HG03039 (cell line): ENCODE measurements around the gene SLC39A7.
A peak's percentile ranks its signal among the peaks of the same experiment; 100 is the strongest.

Experiments used
- ATAC-seq: cut with Tn5 transposase; IDR thresholded peaks from one replicate; pipeline ENCODE4 v1.9.1; 2021; ENCODE audit warnings: mild to moderate bottlenecking, moderate library complexity; ENCODE audit not compliant: unreplicated experiment

SLC39A7 gene

DNA sequence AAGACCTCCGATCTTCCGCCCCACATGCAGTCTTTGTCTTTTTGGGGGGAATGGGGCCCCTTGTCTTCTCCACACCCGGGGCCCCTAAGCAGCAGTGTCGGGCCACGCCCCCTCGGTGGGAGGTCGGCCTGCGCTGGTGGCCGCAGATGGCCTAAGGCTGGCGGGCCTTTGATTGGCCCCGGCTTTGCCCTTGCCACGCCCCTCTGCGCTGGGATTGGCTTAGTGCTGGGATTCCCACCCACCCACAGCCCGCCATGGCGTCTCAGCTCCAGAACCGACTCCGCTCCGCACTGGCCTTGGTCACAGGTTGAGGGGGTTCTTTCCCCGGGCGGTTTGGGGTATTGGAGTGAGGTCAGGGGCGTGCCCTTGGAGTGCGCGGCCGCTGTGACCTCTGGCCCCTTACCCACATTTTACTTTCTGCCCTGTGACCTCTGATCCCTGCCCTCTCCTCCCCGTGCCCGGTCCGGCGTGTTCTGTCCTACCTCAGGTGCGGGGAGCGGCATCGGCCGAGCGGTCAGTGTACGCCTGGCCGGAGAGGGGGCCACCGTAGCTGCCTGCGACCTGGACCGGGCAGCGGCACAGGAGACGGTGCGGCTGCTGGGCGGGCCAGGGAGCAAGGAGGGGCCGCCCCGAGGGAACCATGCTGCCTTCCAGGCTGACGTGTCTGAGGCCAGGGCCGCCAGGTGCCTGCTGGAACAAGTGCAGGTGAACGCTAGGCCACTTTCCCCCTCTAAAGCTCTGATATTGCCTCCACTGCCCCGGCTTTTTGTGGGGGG is 3.9 kb downstream of the SLC39A7 start, which contains the start of gene HSD17B8:
Gene HSD17B8 (plus strand): TSS at position 241 of the 776 bp plus-strand sequence. CDS start 14 bp downstream, at position 255.
- peak; percentile 31 for ATAC-seq

DNA sequence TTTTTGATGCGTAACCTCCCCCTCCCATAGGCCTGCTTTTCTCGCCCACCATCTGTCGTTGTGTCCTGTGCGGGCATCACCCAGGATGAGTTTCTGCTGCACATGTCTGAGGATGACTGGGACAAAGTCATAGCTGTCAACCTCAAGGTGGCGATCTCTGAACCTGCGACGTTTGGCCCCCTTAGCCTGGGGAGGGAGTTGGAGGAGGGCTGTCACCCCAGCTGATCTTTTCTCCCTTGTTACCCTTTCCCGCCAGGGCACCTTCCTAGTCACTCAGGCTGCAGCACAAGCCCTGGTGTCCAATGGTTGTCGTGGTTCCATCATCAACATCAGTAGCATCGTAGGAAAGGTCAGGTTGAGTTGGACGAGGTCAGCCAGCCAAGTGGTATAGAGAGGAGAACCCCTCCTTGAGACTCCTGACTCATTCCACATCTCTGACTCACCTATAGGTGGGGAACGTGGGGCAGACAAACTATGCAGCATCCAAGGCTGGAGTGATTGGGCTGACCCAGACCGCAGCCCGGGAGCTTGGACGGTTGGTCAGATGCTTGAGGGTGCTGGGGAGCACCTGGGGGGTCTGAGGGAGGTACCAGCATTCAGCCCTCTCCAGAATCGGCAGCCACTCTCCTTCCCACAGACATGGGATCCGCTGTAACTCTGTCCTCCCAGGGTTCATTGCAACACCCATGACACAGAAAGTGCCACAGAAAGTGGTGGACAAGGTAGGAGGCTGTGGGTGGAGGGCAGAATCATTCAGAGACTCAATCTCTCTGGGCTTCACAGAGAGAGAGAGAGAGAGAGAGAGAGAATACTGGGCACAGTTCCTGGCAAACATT is 4.7 kb downstream of the SLC39A7 start:
- ATAC-seq: no peak

DNA sequence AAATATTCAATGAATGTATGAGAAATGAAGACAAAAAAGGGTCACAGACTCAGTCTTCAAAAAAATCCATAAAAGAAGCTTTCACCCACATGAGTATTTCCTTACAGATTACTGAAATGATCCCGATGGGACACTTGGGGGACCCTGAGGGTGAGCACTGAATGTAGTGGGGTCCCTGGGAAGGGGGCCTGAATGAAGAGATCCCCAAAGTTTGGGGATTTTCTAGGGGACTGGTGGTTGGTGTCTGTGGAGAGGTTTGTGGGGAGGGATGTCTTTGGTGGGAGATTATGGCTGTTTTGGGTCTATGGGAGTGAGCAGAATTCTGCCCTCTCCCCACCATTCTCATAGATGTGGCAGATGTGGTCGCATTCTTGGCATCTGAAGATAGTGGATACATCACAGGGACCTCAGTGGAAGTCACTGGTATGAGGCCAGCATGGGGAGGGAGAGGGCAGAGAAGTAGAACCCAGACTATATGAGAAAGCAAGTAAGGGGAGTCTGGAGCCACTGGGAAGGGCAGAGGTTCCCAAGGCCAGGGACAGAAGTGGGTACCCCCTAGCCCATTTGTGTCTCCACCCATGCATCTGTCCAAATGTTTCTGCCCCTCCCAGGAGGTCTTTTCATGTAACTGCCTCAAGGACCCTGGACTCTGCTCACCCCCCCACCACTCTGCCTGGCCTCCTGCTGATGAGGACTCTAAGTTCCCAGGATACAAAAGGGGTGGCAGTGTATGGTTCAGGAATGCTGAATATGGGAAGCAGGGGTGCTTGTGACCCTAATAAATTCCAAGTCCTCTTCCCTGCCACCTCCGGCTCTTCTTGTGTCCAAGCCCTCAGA is 5.6 kb downstream of the SLC39A7 start:
- ATAC-seq: no peak

DNA sequence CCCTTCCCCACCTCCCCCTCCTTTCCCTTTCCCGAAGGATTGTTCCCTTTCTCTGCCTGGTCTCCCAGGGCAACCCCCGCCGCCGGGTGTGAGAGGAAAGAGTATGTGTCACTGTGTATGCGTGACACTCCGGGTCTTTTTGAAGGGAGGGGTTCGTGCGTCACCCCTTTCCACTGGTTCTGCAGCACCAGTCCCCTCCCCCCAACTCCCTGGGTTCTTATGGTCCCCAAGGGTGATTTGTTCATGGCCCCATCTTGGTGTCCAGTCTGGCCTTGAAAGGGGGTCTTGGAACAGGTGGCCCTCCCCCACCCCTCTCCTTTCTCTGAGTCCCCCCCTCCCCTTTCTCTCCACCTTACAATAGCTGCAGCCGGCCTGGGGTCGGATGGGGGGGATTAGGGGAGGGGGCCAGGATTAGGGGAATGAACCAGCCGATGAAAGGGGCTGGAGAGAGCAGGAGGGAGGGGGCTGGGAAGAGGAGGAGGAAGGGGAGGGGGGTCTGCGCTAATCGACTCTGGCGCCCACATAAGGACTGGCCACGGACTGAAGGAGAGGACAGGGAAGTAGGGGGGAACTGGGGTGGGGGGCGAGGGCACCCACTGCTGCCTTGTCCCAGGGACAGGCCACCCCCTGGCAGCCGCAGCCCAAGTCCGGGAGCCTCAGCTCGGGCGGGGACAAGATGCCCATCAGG is 6.3 kb downstream of the SLC39A7 start:
- ATAC-seq: no peak

DNA sequence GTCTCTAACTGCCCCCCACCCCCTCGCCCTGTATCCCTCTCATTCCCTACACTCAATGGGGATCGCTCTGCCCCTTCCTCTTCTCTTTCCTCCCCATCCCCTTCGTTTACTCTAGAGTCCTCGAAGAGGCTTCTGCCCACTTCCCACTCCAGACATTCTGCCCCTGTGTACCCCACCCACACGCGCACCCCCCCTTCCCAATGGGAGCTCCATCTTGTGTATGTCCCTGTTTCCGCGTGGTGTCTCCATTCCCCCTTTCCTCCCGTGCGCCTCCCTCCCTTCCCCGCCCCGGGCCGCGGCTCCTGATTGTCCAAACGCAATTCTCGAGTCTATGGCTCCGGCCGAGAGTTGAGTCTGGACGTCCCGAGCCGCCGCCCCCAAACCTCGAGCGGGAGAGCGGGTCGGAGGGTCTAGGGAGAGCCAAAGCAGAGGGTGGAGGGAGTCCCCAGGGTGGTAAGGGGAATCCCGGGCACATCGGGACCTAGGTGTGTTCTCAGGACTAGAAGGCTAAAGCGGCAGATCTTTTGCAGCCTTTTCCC is 7.0 kb downstream of the SLC39A7 start:
- ATAC-seq: no peak

DNA sequence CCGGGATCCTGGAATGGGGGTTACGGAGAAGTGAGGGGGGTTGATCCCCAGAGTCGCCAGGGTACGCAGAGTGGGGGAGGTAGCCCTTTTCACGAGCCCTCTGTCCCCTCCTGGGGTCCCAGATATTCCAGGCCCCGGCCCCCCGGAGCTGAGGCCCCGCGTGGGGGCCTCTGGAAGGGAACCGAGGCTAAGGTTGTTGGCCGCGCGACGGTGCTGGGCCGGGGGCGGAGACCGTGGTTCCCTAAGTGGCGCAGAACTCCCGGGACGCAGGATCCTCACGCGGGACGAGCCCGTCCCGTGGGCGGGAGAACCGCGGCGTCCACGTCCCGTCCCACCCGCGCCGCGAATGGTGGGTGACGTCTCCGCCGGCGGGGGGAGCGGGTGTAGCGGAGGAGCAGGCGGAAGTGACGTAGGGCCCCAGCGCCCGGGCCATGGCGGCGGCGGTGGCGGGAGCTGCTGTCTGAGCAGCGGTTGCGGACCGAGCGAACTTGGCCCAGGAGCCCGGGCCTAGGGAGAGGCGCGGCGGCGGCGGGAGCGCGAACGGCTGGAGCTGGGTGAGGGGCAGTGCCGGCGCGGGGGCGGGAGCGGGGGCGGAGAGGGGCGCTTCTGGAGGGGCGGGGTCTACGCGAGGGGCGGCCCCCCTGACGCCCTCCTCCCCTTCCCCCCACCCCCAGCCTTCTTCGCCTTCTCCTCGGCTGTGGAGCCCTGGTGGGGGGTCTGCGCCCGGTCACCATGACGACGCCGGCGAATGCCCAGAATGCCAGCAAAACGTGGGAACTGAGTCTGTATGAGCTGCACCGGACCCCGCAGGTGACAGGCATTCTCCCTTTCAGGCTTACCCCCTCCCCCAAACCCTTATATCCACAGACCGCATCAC is 7.7 kb downstream of the SLC39A7 start, which contains the start of gene RING1:
Gene RING1 (plus strand): TSS at position 410 of the 877 bp plus-strand sequence. CDS start 323 bp downstream, at position 733.
- no peak for ATAC-seq

DNA sequence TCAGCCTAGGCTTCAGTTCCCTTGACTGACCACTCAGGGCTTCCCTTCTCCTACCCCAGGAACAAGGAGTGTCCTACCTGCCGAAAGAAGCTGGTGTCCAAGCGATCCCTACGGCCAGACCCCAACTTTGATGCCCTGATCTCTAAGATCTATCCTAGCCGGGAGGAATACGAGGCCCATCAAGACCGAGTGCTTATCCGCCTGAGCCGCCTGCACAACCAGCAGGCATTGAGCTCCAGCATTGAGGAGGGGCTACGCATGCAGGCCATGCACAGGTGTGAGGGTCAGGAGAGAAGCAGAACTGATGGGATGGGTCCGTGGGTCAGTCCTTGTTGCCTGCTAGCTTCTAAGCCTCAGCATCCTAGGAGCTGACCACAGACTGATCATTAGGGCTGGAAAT is 9.2 kb downstream of the SLC39A7 start:
- no peak for ATAC-seq

DNA sequence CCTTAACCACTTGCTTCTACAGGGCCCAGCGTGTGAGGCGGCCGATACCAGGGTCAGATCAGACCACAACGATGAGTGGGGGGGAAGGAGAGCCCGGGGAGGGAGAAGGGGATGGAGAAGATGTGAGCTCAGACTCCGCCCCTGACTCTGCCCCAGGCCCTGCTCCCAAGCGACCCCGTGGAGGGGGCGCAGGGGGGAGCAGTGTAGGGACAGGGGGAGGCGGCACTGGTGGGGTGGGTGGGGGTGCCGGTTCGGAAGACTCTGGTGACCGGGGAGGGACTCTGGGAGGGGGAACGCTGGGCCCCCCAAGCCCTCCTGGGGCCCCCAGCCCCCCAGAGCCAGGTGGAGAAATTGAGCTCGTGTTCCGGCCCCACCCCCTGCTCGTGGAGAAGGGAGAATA is 10.5 kb downstream of the SLC39A7 start:
- no peak for ATAC-seq

DNA sequence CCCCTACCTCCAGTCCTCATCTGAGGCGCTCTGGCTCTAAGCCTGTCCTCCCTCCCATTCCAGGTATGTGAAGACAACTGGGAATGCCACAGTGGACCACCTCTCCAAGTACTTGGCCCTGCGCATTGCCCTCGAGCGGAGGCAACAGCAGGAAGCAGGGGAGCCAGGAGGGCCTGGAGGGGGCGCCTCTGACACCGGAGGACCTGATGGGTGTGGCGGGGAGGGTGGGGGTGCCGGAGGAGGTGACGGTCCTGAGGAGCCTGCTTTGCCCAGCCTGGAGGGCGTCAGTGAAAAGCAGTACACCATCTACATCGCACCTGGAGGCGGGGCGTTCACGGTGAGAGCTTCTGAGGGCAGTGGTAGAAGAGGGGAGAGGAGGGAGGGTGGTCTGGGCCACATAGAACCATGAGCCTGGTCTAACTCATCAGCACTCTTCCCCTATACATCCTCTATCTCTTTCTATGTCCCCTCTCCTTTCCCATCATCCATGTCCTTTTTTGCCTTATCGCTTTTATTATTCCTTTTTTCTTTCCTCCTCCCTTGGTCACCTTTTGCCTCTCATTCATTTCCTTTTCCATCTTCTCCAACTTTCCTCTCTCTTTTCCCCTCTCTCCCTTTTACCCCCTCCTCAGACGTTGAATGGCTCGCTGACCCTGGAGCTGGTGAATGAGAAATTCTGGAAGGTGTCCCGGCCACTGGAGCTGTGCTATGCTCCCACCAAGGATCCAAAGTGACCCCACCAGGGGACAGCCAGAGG is 11.2 kb downstream of the SLC39A7 start:
- no peak for ATAC-seq

DNA sequence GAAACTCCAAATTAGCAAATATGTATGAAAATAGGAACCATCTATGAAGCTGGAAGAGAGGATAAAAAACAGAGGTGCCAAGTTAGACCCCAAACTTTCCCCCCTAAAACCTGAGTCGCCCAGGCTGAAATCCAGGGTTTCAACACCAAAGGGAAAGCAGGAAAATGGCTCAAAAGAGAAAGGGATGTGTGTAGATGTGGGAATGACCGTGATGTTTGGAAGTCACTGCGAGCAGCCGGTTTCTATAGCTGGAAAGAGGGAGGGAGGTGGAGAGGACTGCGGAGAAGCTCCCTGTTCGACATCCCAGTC is 12.1 kb downstream of the SLC39A7 start:
- ATAC-seq: no peak

DNA sequence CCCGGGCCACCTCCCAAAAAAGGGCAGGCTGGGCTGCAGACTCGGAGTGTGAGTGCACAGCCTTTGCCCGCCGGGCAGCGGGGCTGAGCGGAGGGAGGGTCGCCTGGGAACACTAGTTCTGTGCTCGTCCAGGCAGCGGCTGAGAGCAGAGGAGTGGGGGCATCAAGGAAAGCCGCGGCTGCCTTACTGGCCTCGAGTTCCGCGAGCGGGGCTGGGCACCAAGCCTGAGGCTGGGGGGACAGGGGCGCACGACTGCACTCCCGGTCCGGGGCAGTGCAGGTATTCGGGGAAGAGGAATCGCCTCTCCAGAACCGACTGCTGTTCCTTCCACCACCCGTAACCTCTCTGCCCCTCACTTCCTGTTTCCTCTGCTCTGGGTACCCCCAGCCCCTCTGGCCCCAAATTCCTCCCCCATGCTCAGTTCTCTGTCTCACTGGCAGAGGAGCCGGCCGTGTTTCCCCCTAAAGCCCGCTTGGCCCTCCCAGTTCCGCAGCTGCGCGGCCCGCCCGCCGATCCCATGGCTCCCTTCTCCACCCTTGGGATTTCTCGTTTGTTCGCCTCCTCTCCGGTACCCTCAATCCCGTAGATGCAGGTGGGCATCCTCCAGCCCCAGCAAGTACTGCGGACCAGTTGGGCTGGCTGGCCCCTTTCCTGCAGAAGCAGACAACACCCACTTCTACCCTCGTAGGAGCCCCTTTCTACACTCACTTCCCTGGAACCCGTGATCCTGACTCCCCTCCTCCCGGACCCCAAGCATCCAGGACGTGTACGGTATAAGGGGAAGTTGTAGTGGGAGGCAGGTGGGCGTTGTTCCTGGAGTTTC is 12.7 kb downstream of the SLC39A7 start:
- no peak for ATAC-seq

DNA sequence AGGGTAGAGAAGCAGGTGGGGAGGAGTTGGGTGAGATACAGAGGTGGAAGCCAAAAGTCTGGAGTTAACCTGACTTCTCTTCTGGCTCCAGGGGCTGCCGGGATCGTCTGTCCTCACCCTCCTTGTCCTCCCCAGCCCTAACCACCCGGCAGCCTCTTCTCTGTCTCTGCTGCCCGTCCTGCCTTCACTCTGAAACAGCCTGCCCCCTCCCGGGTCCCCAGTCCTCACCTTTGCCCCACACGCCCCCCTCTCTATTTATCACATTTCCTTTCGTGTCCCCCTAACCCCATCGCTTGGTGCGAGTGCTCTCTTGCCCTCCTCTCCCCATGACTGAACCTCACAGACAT is 13.3 kb downstream of the SLC39A7 start:
- no peak for ATAC-seq

DNA sequence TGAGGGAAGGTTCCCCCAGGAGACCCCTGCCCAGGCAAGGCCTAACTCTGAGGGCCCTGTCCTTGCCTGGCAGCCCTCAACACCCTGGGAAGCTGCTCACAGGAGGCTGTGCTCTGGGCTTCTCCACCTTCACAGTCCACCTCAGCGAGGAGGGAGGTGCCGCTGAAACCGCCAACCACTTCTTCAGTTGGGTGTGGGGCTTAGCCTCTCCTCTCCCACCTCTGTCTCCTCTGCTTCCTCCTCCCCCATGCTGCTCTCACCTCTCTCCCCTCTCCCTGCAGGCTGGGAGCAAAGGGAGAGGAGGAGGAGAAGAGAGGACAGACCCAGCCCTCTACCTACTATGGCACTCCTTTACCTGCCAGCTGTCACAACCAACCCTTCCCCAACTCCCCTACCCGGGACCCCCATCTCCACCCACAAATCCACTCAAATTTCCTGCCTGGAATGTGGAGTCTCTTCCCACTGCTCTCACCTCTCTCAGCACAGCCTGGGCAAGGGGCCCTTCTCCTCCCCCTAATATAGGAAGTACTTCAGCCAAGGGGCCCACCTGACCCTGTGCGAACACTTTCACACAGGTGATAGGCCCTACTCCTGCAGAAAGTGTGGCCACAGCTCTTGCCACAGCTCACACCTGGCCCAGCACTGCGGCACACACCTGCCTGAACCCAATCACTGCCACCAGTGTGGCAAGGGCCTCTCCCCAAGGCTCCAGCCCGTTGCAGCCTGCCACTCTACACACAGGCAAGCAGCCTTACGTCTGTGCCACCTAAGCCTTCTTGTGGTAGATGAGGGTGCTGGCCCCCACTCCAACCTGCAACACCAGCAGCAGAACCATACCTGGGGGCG is 14.8 kb downstream of the SLC39A7 start:
- no peak for ATAC-seq

DNA sequence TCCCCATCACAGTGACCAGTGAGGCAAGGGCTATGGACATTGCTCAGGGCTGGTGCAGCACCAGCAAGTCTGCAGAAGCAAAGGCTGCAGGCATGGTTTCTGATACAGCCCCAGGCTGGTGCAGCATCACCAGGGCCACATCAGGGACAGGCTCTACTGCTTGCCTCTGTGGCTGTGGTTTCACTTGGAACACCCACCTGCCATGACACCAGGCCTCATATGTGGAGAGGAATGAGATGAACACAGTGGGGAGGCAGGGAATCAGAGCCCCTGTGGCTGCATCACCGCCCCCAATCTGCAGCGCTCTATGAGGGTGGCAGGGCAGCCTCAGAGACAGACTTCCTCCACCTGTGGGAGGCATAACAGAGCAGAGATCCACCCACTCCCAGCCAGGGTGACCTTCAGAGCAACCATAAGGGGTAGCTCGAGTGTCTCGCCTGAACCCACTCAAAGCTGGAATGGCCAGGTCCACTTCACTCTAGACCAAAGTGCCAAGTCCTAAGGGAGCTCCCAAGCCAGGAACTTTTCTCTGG is 15.5 kb downstream of the SLC39A7 start:
- no peak for ATAC-seq

DNA sequence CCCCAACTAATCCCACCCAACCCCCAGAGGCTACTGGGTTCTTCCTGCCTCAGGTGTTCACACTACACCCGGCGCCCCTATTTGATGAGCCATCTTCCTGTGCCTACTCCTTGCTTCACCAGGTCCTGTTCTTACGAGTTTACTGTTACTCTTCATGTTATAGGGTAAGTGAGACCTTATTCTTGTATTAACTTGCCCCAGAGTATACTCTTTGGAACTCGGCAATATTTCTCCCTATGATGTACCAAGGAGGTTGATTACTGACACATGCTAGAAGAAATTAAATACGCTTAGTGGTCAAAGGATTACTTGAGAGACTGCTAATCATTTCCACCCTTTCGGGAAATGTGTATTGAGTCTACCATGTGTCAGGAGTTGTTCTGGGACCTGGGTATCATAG is 16.6 kb downstream of the SLC39A7 start:
- no peak for ATAC-seq

DNA sequence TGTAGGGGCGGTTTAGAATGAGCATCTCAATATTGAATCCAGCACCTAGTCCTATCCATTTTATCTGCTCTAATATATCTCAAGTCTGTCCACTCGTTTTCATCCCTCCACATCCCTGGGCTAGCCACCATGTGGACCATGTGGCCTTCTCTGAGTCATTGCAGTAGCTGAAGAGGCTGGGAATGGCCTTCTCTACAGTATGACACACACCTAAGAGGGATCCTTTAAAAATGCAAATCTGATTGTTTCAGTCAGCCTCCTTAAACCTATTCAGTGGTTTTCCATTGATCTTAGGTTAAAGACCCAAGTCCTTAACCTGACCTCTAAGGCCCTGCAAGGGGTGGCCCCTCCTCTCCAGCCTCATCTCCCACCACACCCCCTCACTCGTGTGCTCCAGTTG is 17.0 kb downstream of the SLC39A7 start:
- ATAC-seq: no peak
